Measurements from ENCODE around the gene PDGFRB.

- TF ChIP-seq CTCF (IDR thresholded peaks at IDR 0.05) (no peak), POLR2A (IDR thresholded peaks at IDR 0.05) (no peak)
Observed at GRCh38 chr5:150064681-150065220, 90.9 kb downstream of the PDGFRB start.

Measured in right lobe of liver (tissue), 4 donors.